Activated T-cell treated with anti-CD3 and anti-CD28 coated beads, Interleukin-2, amount 50 U/mL, for 4 hours (primary cell): ENCODE data around the gene KRTAP4-11. TPM values are rescaled to one million over a fixed set of nuclear protein-coding genes. Genes with fewer than 3 reads are reported as not detected.
"Not testable (repeated sequence)": the region's sequence is repeated elsewhere in the genome, so short reads cannot be mapped to it uniquely, and the experiment has no call there.

Source experiments
- ATAC-seq, 2 donors: fragments of 200-7000 bp; cut with Tn5 transposase; one replicate each; pipeline ENCODE4 v1.10.0; 2021
- DNase-seq: peaks from one replicate; pipeline ENCODE4 v3.0.0-alpha.2; 2020
- H3K27me3 Mint-ChIP-seq: one replicate; pipeline ENCODE4 v1.8.0; 2021; ENCODE audit warnings: low read depth, mixed read lengths
- H3K36me3 Mint-ChIP-seq: one replicate; pipeline ENCODE4 v1.8.0; 2022; ENCODE audit warnings: mixed read lengths; ENCODE audit not compliant: insufficient read depth
- H3K4me1 Mint-ChIP-seq: one replicate; pipeline ENCODE4 v1.8.0; 2021; ENCODE audit warnings: low read depth, mixed read lengths
- H3K4me3 Mint-ChIP-seq: one replicate; pipeline ENCODE4 v1.8.0; 2021; ENCODE audit warnings: mild to moderate bottlenecking, moderate library complexity, mixed read lengths
- H3K9me3 Mint-ChIP-seq: one replicate; pipeline ENCODE4 v1.8.0; 2021; ENCODE audit warnings: mixed read lengths
- total RNA-seq, 3 donors: library from RNA; stranded (reverse); gene quantifications; one replicate each; pipeline ENCODE4 v1.2.1, GENCODE V29; 2021

The KRTAP4-11 gene
- total RNA-seq, 3 donors from 2014 or later, result not detected

DNA sequence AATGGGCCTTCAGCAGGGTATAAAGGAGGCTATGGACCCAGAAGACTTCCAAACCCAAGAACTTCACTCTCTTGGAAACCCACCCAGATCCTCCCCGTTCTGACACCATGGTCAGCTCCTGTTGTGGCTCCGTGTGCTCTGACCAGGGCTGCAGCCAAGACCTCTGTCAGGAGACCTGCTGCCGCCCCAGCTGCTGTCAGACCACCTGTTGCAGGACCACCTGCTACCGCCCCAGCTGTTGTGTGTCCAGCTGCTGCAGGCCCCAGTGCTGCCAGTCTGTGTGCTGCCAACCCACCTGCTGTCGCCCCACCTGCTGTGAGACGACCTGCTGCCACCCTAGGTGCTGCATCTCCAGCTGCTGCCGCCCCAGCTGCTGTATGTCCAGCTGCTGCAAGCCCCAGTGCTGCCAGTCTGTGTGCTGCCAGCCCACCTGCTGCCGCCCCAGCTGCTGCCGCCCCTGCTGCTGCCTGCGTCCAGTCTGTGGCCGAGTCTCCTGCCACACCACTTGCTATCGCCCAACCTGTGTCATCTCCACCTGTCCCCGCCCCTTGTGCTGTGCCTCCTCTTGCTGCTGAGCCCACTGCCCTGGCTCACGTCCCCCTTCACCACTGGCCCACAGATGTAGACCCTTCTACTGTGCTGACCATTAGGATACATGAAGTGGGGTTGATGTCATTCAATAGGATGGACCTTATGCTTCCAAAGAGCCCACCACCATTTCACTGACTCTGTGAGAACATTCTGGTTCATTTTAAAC is 33.9 kb downstream of the KRTAP4-11 start, which contains the start of gene KRTAP4-7:
TSS of gene KRTAP4-7 (plus strand) at position 51 of the 757 bp plus-strand sequence. CDS start at position 108, 57 bp downstream.
- H3K27me3 Mint-ChIP-seq, DNase-seq, H3K4me3 Mint-ChIP-seq, H3K4me1 Mint-ChIP-seq, ATAC-seq, H3K36me3 Mint-ChIP-seq, H3K9me3 Mint-ChIP-seq: not testable (repeated sequence)

DNA sequence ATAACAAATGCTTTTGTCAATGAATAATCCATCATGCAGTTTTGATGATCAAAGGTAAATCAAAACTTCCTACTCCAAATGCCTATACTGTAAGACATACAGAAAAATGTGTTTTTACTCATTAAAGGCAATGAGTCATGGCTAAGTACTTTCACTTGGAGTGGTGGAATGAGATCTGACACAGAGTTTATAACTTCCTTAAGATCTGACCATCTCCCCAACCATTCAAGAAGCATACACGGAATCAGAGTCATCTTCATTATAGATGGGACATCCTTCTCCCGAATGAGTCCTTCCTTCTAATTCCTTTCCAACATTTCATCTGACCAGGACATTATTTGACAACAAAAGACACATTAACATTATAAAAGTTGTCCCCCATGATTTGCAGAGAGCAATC is 34.7 kb downstream of the KRTAP4-11 start:
- not testable (repeated sequence) for H3K4me1 Mint-ChIP-seq, ATAC-seq, DNase-seq, H3K9me3 Mint-ChIP-seq, H3K4me3 Mint-ChIP-seq, H3K36me3 Mint-ChIP-seq, H3K27me3 Mint-ChIP-seq

DNA sequence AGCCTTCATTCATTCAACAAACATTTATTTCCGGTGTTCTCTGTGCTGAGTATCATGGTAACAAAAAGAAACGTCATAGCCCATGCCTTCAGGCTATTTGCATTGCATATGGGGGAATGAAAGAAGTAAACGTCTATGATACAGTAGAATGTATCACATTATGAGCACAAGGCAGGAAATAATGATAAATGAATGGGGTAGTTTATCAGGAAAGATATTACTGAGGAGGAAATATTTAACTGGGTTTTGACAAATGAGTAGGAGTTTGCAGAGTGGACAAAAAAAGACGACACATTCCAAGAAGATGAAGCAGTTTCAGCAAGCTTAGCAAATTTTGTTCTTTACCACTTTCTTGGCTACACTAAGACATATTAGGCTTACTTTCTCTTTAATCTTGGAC is 35.5 kb downstream of the KRTAP4-11 start:
- no peak for ATAC-seq
- no peaks in the 10 kb centered on the region for H3K36me3 Mint-ChIP-seq
- H3K4me3 Mint-ChIP-seq, result no peak overlapping the region
- H3K4me1 Mint-ChIP-seq, result no peaks in the 10 kb centered on the region
- no peak for DNase-seq
- no peaks in the 10 kb centered on the region for H3K9me3 Mint-ChIP-seq
- peaks cover 5% of the 10 kb centered on the region for H3K27me3 Mint-ChIP-seq

GRCh38 chr17:41076788-41077187 is 41.4 kb downstream of the KRTAP4-11 start:
- H3K4me1 Mint-ChIP-seq, result no peaks in the 10 kb centered on the region

DNA sequence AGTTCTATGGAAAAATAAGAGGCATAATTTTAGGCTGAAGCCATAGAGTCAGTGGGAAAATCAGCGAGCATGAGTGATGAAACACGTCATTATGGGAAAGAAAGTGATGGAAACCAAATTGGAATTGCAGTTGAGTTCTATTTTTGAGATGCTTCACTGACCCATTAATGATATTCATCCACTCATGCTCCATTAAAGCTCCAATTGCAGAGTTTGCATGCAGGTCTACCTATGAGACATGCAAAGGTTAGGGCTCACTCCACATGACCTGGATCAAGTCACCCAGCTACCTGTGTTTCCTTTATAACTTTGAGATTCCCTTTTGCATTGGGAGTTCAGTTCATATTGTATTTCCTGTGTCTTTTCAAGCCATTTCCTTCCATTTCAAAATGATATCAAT is 44.5 kb downstream of the KRTAP4-11 start:
- no peaks in the 10 kb centered on the region for H3K36me3 Mint-ChIP-seq
- ATAC-seq (no peak), DNase-seq (no peak)
- H3K9me3 Mint-ChIP-seq, result no peaks in the 10 kb centered on the region
- peaks cover 15% of the 10 kb centered on the region for H3K27me3 Mint-ChIP-seq
- H3K4me1 Mint-ChIP-seq, result no peaks in the 10 kb centered on the region
- H3K4me3 Mint-ChIP-seq, result no peak overlapping the region

More at GRCh38 chr17:41076788-41077187, 41.4 kb downstream of the KRTAP4-11 start:
- H3K27me3 Mint-ChIP-seq, result peaks cover 15% of the 10 kb centered on the region
- no peak overlapping the region for H3K4me3 Mint-ChIP-seq
- no peaks in the 10 kb centered on the region for H3K9me3 Mint-ChIP-seq
- no peak for ATAC-seq
- DNase-seq, result no peak
- H3K36me3 Mint-ChIP-seq, result no peaks in the 10 kb centered on the region

GRCh38 chr17:41071606-41072360 is 46.4 kb downstream of the KRTAP4-11 start:
- Mint-ChIP-seq H3K27me3 (peaks cover 15% of the 10 kb centered on the region), H3K4me3 (no peak overlapping the region), H3K4me1 (no peaks in the 10 kb centered on the region), H3K9me3 (no peaks in the 10 kb centered on the region), H3K36me3 (no peaks in the 10 kb centered on the region)
- DNase-seq, result no peak
- ATAC-seq, result no peak

DNA sequence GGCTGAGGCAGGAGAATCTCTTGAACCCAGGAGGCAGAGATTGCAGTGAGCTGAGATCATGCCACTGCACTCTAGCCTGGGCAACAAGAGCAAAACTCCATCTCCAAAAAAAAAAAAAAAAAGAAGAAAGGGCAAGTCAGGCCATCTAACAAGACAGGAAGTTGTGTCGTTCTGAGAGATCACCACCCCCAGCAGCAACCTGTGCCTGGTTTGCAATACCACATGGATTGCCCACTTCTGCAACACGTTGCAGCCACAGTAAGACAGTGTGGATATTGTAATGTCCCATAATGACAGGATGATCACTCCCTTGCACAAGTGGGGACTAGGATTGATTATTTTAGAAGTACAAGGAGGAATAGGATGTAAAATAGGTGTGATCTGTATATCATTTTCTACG is 49.1 kb downstream of the KRTAP4-11 start:
- no peak for DNase-seq
- Mint-ChIP-seq H3K36me3 (no peaks in the 10 kb centered on the region), H3K27me3 (no peaks in the 10 kb centered on the region), H3K9me3 (no peaks in the 10 kb centered on the region), H3K4me3 (no peak overlapping the region), H3K4me1 (no peaks in the 10 kb centered on the region)
- ATAC-seq, result no peak

GRCh38 chr17:41067281-41067680 is 50.9 kb downstream of the KRTAP4-11 start:
- DNase-seq, result no peak
- Mint-ChIP-seq H3K36me3 (no peaks in the 10 kb centered on the region), H3K4me1 (no peaks in the 10 kb centered on the region), H3K27me3 (no peaks in the 10 kb centered on the region), H3K9me3 (no peaks in the 10 kb centered on the region), H3K4me3 (no peak overlapping the region)
- no peak for ATAC-seq

Other genes starting within 250 kb of the KRTAP4-11 start
- under 1 TPM; 0.19 to 0.30 (median 0.21) TPM for gene KRT20, start 233.1 kb downstream of the KRTAP4-11 start, total RNA-seq
- not detected for gene KRT23, start 180.7 kb downstream of the KRTAP4-11 start, total RNA-seq
- not detected for gene KRT39, start 151.4 kb downstream of the KRTAP4-11 start, total RNA-seq
- gene KRT40, start 134.0 kb downstream of the KRTAP4-11 start, total RNA-seq, result not detected
- not detected for gene KRTAP3-3, start 124.2 kb downstream of the KRTAP4-11 start, total RNA-seq
- gene KRTAP3-2, start 118.5 kb downstream of the KRTAP4-11 start, total RNA-seq, result not detected
- not detected for gene KRTAP3-1, start 109.2 kb downstream of the KRTAP4-11 start, total RNA-seq
- gene KRTAP1-5, start 91.2 kb downstream of the KRTAP4-11 start, total RNA-seq, result not detected
- not detected for gene KRTAP1-4, start 88.2 kb downstream of the KRTAP4-11 start, total RNA-seq
- gene KRTAP1-3, start 83.5 kb downstream of the KRTAP4-11 start, total RNA-seq, result not detected
- not detected for gene KRTAP1-1, start 76.9 kb downstream of the KRTAP4-11 start, total RNA-seq
- not detected for gene KRTAP2-1, start 71.1 kb downstream of the KRTAP4-11 start, total RNA-seq
- not detected for gene KRTAP2-2, start 63.1 kb downstream of the KRTAP4-11 start, total RNA-seq
- not detected for gene KRTAP2-3, start 58.3 kb downstream of the KRTAP4-11 start, total RNA-seq
- not detected for gene KRTAP2-4, start 52.5 kb downstream of the KRTAP4-11 start, total RNA-seq
- gene KRTAP4-7, start 34.2 kb downstream of the KRTAP4-11 start, total RNA-seq, result not detected
- gene KRTAP4-8, start 20.2 kb downstream of the KRTAP4-11 start, total RNA-seq, result not detected
- gene KRTAP4-16, start 16.2 kb downstream of the KRTAP4-11 start, total RNA-seq, result not detected
- not detected for gene KRTAP4-9, start 13.0 kb downstream of the KRTAP4-11 start, total RNA-seq
- gene KRTAP4-12, start 5.8 kb upstream of the KRTAP4-11 start, total RNA-seq, result not detected
- gene KRTAP4-6, start 22.2 kb upstream of the KRTAP4-11 start, total RNA-seq, result not detected
- gene KRTAP4-5, start 31.5 kb upstream of the KRTAP4-11 start, total RNA-seq, result not detected
- not detected for gene KRTAP4-4, start 42.4 kb upstream of the KRTAP4-11 start, total RNA-seq
- gene KRTAP4-3, start 49.8 kb upstream of the KRTAP4-11 start, total RNA-seq, result not detected
- gene KRTAP4-2, start 59.8 kb upstream of the KRTAP4-11 start, total RNA-seq, result not detected
- gene KRTAP4-1, start 66.5 kb upstream of the KRTAP4-11 start, total RNA-seq, result not detected
- gene KRTAP9-1, start 71.5 kb upstream of the KRTAP4-11 start, total RNA-seq, result not detected
- gene KRTAP9-2, start 108.3 kb upstream of the KRTAP4-11 start, total RNA-seq, result not detected
- gene KRTAP9-3, start 114.1 kb upstream of the KRTAP4-11 start, total RNA-seq, result not detected
- gene KRTAP9-8, start 119.6 kb upstream of the KRTAP4-11 start, total RNA-seq, result not detected
- not detected for gene KRTAP9-4, start 131.3 kb upstream of the KRTAP4-11 start, total RNA-seq
- gene KRTAP9-9, start 137.0 kb upstream of the KRTAP4-11 start, total RNA-seq, result not detected
- gene KRTAP9-6, start 147.0 kb upstream of the KRTAP4-11 start, total RNA-seq, result not detected
- gene KRTAP9-7, start 157.3 kb upstream of the KRTAP4-11 start, total RNA-seq, result not detected
- not detected for gene KRTAP29-1, start 184.5 kb upstream of the KRTAP4-11 start, total RNA-seq
- gene KRTAP16-1, start 190.9 kb upstream of the KRTAP4-11 start, total RNA-seq, result not detected
- gene KRTAP17-1, start 197.3 kb upstream of the KRTAP4-11 start, total RNA-seq, result not detected
- gene KRT33A, start 232.5 kb upstream of the KRTAP4-11 start, total RNA-seq, result not detected